ENCODE measurements around the gene RPRD1A.
"Not testable (repeated sequence)": the region's sequence is repeated elsewhere in the genome, so short reads cannot be mapped to it uniquely, and the experiment has no call there.

GRCh38 chr18:36092116-36092515 lies 24.8 kb upstream of the RPRD1A start:
- TF ChIP-seq CTCF (IDR thresholded peaks at IDR 0.05; ENCODE audit: low read depth, low read length); POLR2A (IDR thresholded peaks at IDR 0.05; ENCODE audit: extremely low read depth, insufficient read length): not testable (repeated sequence)

All from NB4 (cell line).